Kidney capillary endothelial cell (primary cell): ENCODE data around the gene EPHA7.

Experiments used
- DNase-seq: peaks from one replicate; pipeline ENCODE4 v3.0.0-alpha.2; 2018; ENCODE audit warnings: low spot score

The EPHA7 gene

DNA sequence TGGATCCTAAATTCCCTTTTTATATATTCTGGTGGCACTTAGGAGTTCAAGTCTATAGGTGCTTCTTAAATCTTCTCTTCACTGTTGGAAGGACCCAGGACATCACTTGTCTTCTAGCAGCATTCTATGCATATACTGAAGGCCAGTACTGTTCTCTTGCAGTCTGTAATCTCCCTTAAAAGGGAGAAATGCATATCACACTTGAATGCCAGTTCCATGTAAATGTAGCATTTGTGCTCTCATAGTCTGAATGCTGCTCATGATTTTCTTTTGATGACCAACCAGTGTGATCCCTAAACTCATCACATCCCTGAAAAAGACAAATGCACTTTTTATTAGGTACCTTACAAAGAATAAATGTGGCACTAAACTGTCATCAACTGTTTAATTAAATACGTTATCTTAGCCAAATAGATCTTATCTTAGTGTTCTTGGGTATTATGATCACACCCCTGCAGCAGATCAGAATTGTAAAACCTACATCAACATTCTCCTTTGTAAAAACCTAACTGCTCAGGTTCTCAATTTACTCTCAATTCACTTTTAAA is 176.1 kb downstream of the EPHA7 start:
- DNase-seq = no peak

GRCh38 chr6:93242049-93242448 is 177.3 kb downstream of the EPHA7 start:
- no peak for DNase-seq

DNA sequence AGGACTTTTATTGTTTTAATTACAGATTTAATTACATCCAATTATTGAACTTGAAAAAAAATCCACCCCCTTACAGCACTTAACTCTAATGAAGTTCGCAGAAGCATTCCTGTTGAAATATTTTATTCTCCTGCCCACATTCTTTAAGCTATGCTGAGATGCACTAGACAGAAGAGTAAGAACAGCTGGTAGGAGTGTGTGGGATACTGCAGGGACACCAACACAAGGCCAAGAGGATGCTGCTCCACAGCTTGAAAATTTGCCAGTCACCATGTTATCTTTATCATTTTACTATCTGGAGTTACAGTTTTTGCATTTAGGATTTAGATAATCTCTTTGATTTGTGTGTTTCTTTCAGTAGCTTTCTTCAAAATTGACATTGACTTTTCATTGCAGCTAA is 180.7 kb downstream of the EPHA7 start:
- DNase-seq = no peak

GRCh38 chr6:93235775-93236174 is 183.6 kb downstream of the EPHA7 start:
- DNase-seq = no peak

DNA sequence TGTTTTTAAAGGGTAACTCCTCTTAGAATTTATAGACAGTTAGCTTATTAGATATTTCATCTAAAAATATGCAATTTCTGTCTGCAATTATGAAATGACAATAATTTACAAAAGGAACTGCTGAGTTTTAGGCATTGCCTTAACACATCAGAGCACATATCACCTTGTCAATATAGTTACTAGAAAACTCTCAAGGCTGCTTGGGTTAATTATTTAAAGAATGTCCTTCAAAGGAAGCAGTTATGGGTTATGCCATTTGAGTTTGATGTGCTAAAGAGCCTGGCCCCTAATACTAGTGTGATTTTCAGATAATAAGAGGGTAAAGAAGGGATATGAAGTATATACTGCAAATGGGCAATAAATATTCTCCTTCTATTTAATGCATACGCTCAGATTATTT is 192.5 kb downstream of the EPHA7 start:
- DNase-seq = no peak

- no peak for DNase-seq
These were observed 197.1 kb downstream of the EPHA7 start for GRCh38 chr6:93222071-93222851.

GRCh38 chr6:93219447-93219846 is 199.9 kb downstream of the EPHA7 start:
- DNase-seq = no peak

DNA sequence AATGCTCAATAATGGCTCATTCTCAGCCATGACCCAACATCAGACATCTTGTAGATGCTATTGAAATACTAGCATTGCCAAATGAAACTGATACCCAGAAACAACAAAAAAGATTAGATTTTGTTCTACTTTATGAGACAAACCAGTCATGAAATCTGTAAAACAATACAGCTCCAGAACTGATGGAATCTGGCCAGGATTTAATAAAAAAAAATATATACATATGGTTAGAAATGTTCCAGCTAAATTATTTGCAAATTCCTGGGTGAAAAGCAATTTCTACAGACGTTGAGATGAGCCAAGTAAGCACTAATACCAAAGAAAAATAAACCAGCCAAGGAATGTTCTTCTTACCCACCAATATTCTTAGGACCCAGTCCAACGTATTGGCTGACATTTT is 201.3 kb downstream of the EPHA7 start:
- no peak for DNase-seq

DNA sequence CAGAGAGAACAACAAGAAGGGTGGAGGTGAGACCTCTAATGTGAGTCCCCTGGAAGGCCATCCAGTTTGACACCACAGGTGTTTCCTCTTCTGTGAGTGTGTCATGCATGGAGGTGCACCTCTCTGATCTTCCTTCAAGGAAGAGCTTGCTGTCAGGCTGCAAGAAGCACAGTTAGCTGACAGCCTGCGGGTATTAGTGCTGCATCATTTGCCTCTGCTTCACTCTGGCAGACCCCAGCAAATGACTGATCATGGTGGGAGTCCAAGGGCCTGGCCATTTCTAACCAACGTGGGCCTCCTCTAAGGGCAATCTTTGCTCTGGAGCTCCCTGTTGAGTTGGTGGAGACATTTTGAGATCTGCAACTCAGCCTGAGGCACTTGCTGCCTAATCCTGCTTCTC is 206.3 kb downstream of the EPHA7 start:
- DNase-seq = no peak

GRCh38 chr6:93210908-93211307 is 208.5 kb downstream of the EPHA7 start:
- DNase-seq = no peak

DNA sequence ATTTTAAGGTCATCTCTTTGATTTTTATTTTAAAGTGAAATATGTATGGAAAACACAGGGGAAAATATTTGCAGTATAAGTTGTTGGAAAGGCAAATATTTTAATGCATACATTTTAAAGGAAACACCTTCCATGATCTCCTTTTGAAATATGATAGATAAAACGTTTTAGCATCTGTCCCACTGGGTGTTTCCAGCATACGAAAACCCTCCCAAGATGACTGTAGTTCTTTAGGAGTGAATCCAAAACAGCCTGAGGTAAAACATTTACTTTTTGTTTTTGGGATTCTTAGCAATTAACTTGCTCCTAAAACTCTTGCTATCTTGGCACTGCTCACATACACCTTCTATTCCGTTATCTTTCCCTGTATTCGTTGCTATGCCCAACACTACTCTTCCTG is 210.0 kb downstream of the EPHA7 start:
- DNase-seq = no peak

DNA sequence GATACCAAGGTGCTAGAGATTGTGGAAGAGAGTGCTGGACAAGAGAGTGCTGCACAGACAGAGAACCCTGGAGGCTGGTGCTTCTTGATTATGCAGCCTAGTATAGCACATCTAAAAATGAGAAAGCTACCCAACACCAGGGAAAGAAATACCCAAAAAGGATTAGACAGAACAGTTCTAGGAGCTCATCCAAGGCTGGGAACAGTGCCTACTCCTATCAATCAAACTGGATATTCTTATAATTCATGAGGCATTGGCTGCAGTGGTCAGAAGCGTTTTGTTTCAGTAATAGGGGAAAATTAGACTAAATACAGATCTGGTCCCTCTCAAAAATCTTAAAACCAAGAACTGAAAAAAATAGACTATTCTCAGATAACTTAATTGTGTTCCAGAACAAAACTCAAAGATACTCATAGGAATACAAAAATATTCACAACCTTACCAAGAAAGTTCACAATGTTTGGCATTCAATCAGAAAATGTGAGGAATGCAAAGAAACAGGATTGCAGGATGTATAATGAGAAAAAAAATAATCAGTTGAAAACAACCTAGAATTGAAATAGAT is 222.9 kb downstream of the EPHA7 start:
- DNase-seq = no peak

- DNase-seq = no peak
These were observed 224.9 kb downstream of the EPHA7 start for GRCh38 chr6:93194480-93194879.

DNA sequence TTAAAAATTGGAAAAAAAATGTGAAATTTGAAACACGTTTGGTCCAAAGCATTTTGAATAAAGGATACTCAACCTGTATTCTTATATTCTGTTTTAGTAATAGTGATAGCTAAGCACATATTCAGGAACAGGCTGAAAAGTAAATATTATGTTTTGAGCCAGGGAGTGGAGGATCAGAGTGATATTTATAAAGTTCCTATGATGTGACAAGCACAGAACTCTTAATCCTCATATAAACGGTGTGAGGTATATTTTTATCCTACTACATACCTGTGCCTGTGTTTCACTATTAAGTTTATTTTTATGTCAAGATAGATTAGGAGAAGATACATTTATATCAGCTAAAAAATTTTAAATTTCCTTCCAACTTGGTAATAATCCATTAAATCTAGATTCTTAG is 225.5 kb downstream of the EPHA7 start:
- DNase-seq = no peak
